MM.1S (cell line): Measurements from ENCODE around the gene SPDYE1.
"Not testable (repeated sequence)": the region's sequence is repeated elsewhere in the genome, so short reads cannot be mapped to it uniquely, and the experiment has no call there.

ENCODE experiments used
- DNase-seq: peaks from one replicate; pipeline ENCODE4 v3.0.0-alpha.2; 2015
- H2AFZ ChIP-seq: fragments of 300-600 bp; sonication (generic); 2 replicates; pipeline ENCODE4 v1.6.0; 2016; ENCODE audit warnings: antibody characterized with exemption, low read length
- H3F3A ChIP-seq: fragments of 300-600 bp; sonication (generic); 2 replicates; pipeline ENCODE4 v1.6.1; 2016; ENCODE audit warnings: mild to moderate bottlenecking, antibody characterized with exemption, low read length, moderate library complexity, mixed read lengths; ENCODE audit not compliant: insufficient read depth
- H3K27ac ChIP-seq: fragments of 300-600 bp; sonication (generic); 2 replicates; pipeline ENCODE4 v1.5.1; 2016; ENCODE audit warnings: mild to moderate bottlenecking, low read length
- H3K27me3 ChIP-seq: fragments of 300-600 bp; sonication (generic); replicated peaks from 2 replicates; pipeline ENCODE4 v1.6.0; 2016; ENCODE audit warnings: low read length; ENCODE audit not compliant: insufficient read depth
- H3K36me3 ChIP-seq: fragments of 300-600 bp; sonication (generic); replicated peaks from 2 replicates; pipeline ENCODE4 v1.6.1; 2016; ENCODE audit warnings: mild to moderate bottlenecking, low read length, mixed read lengths; ENCODE audit not compliant: insufficient read depth
- H3K4me1 ChIP-seq: fragments of 300-600 bp; sonication (generic); 2 replicates; pipeline ENCODE4 v1.6.1; 2016; ENCODE audit warnings: low read length, mixed read lengths
- H3K4me2 ChIP-seq: fragments of 300-600 bp; sonication (generic); 2 replicates; pipeline ENCODE4 v1.6.0; 2016; ENCODE audit warnings: low read depth, low read length
- H3K4me3 ChIP-seq: fragments of 300-600 bp; sonication (generic); 2 replicates; pipeline ENCODE4 v1.5.1; 2016; ENCODE audit warnings: low read length, mixed read lengths
- H3K79me2 ChIP-seq: fragments of 300-600 bp; sonication (generic); 2 replicates; pipeline ENCODE4 v1.6.1; 2016; ENCODE audit warnings: mixed run types, low read length, mixed read lengths
- H3K9ac ChIP-seq: fragments of 300-600 bp; sonication (generic); 2 replicates; pipeline ENCODE4 v1.6.1; 2016; ENCODE audit warnings: low read length, mixed read lengths
- H3K9me2 ChIP-seq: fragments of 300-600 bp; sonication (generic); replicated peaks from 2 replicates; pipeline ENCODE4 v1.6.1; 2016; ENCODE audit warnings: mild to moderate bottlenecking, low read length, mixed read lengths; ENCODE audit not compliant: insufficient read depth
- H3K9me3 ChIP-seq: fragments of 300-600 bp; sonication (generic); replicated peaks from 2 replicates; pipeline ENCODE4 v1.6.1; 2016; ENCODE audit warnings: mild to moderate bottlenecking, low read length, mixed read lengths; ENCODE audit not compliant: insufficient read depth
- H4K20me1 ChIP-seq: fragments of 300-600 bp; sonication (generic); 2 replicates; pipeline ENCODE4 v1.6.1; 2016; ENCODE audit warnings: mild to moderate bottlenecking, low read length, moderate library complexity, mixed read lengths; ENCODE audit not compliant: insufficient read depth
- CTCF ChIP-seq: fragments of 300-600 bp; sonication (generic); IDR thresholded peaks from 2 replicates; pipeline ENCODE4 v1.5.1; 2016; ENCODE audit warnings: antibody characterized with exemption, low read length, mixed read lengths

The SPDYE1 gene

DNA sequence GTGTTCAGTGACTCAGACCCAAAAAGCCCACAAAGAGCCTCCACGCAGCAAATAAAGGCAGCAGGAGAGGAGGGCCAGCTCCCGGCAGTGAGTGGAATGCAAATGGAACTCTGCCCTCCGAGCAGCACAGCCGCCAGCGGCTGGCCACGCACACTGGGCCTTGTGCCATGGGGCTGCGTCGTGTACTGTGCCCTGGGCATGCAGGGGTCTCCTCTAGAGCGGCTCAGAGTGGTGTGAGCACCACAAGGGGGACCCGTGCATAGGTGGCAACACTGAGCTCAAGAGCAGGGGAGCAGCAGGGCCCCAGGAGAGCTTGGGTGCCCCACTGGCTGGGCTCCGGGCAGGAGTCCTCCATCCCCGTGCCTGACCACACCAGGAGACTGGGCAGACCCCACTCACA, 17.4 kb downstream of the SPDYE1 start:
- not testable (repeated sequence) for H3K4me2 ChIP-seq, H3K79me2 ChIP-seq, H3F3A ChIP-seq, H3K27ac ChIP-seq, H3K4me1 ChIP-seq, H3K27me3 ChIP-seq, H3K4me3 ChIP-seq, H3K9me3 ChIP-seq, H3K9ac ChIP-seq, H2AFZ ChIP-seq, DNase-seq, H3K9me2 ChIP-seq, H3K36me3 ChIP-seq, H4K20me1 ChIP-seq

- H3K79me2 ChIP-seq, H3K27me3 ChIP-seq, H3F3A ChIP-seq, H3K9me2 ChIP-seq, H3K4me1 ChIP-seq, H4K20me1 ChIP-seq, H3K9me3 ChIP-seq, H3K36me3 ChIP-seq: not testable (repeated sequence)
- H3K4me3 ChIP-seq = peak overlapping the region; percentile 76
- DNase-seq = peak; percentile 99
- H3K27ac ChIP-seq = peak overlapping the region; percentile 32; the same call in 1 of the 2 replicates
- peak overlapping the region; percentile 81 for H3K9ac ChIP-seq
- 0 out of 2 replicates have a peak overlapping the region, but pooled peaks have one; percentile 63 for H2AFZ ChIP-seq
- H3K4me2 ChIP-seq = peak overlapping the region; percentile 47; the same call in 1 of the 2 replicates
- peak; percentile 60 for TF ChIP-seq CTCF
Measured at GRCh38 chr7:44018857-44019807, 21.4 kb downstream of the SPDYE1 start.

GRCh38 chr7:44019825-44020224, 22.1 kb downstream of the SPDYE1 start:
- not testable (repeated sequence) for H3K9ac ChIP-seq, H3K9me2 ChIP-seq, H3F3A ChIP-seq, H3K27ac ChIP-seq, H3K27me3 ChIP-seq, H3K4me1 ChIP-seq, H2AFZ ChIP-seq, H3K9me3 ChIP-seq, H3K4me2 ChIP-seq, H3K4me3 ChIP-seq, H3K36me3 ChIP-seq, DNase-seq, H3K79me2 ChIP-seq, H4K20me1 ChIP-seq

- not testable (repeated sequence) for H3K79me2 ChIP-seq, H3K36me3 ChIP-seq, H3K9me3 ChIP-seq, H3K9ac ChIP-seq, H4K20me1 ChIP-seq, H3K4me2 ChIP-seq, H3K27ac ChIP-seq, H3K27me3 ChIP-seq, H2AFZ ChIP-seq, DNase-seq, H3K9me2 ChIP-seq, H3F3A ChIP-seq, H3K4me1 ChIP-seq, H3K4me3 ChIP-seq
Measured at GRCh38 chr7:44022069-44022468, 24.4 kb downstream of the SPDYE1 start.

GRCh38 chr7:44022796-44023467, 25.2 kb downstream of the SPDYE1 start:
- not testable (repeated sequence) for H3K27me3 ChIP-seq, H3K27ac ChIP-seq, DNase-seq, H3K9me3 ChIP-seq, H3K4me2 ChIP-seq, H3F3A ChIP-seq, H2AFZ ChIP-seq, H3K4me1 ChIP-seq, H3K79me2 ChIP-seq, H3K9me2 ChIP-seq, H3K36me3 ChIP-seq, H3K4me3 ChIP-seq, H3K9ac ChIP-seq, H4K20me1 ChIP-seq

GRCh38 chr7:44029433-44029832, 31.7 kb downstream of the SPDYE1 start:
- H3K4me3 ChIP-seq, H3K27me3 ChIP-seq, H3F3A ChIP-seq, H2AFZ ChIP-seq, H3K9me3 ChIP-seq, H3K4me1 ChIP-seq, H3K36me3 ChIP-seq, H3K9ac ChIP-seq, H3K27ac ChIP-seq, H3K79me2 ChIP-seq, H3K9me2 ChIP-seq, H3K4me2 ChIP-seq, DNase-seq, H4K20me1 ChIP-seq: not testable (repeated sequence)

- H3K79me2 ChIP-seq, H3K9me2 ChIP-seq, H3K4me3 ChIP-seq, H2AFZ ChIP-seq, H3K27me3 ChIP-seq, H3F3A ChIP-seq, H3K27ac ChIP-seq, DNase-seq, H4K20me1 ChIP-seq, H3K9ac ChIP-seq, H3K4me1 ChIP-seq, H3K36me3 ChIP-seq, H3K9me3 ChIP-seq, H3K4me2 ChIP-seq: not testable (repeated sequence)
Measured at GRCh38 chr7:44030029-44030428, 32.3 kb downstream of the SPDYE1 start.
